Renal pelvis (tissue), 4 donors: ENCODE data around the gene SMARCA4. TPM values are rescaled to one million over a fixed set of nuclear protein-coding genes. Genes with fewer than 3 reads are reported as not detected.
"Not testable (repeated sequence)": the region's sequence is repeated elsewhere in the genome, so short reads cannot be mapped to it uniquely, and the experiment has no call there.

ENCODE experiments used
- DNase-seq: peaks from one replicate; pipeline ENCODE4 v3.0.0-alpha.2; 2013
- polyA plus RNA-seq, 3 donors: library from polyadenylated mRNA; unstranded; fragments of 120-200 nt; gene quantifications; one replicate each; pipeline ENCODE4 v1.2.1, GENCODE V29; 2013; ENCODE audit not compliant: insufficient read length in 3 of 3

The SMARCA4 gene
- polyA plus RNA-seq, 3 donors = 164 to 189 (median 168) TPM

DNA sequence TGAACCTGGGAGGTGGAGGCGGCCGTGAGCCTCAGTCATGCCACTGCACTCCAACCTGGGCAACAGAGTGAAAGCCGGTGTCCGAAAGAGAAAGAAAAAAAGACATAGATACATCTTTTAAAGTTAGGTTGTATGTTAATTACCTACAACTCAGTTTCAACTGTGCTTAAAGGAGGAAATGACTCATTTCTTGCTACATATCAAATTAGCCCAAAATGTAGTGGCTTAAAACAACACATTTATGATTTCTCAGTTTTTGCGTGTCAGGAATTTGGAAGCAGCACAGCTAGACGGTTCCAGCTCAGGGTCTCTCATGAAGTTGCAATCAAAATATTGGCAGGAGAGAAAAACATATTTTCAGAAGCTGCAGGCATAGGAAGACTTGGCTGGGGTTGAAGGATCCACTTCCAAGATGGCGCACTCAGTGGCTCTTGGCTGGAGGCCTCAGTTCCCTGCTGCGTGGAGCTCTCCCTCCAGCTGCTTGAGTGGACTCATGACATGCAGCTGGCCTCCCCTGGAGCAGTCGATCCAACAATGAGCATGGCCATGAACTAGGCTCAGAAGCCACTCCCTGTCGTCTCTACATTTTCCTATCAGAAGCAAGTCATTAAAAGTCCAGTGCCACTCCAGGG lies 135.5 kb downstream of the SMARCA4 start:
- DNase-seq = no peak

DNA sequence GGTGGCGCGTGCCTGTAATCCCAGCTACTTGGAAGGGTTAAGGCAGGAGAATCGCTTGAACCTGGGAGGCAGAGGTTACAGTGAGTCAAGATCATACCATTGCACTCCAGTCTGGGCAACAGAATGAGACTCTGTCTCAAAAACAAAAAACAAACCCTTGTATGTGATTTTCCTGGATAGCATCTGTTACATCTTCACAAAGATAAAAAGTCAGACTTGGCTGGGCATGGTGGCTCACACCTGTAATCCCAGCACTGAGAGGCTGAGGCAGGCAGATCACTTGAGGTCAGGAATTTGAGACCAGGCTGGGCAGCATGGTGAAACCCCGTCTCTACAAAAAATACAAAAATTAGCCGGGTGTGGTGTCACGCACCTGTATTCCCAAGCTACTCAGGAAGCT lies 136.5 kb downstream of the SMARCA4 start:
- DNase-seq = not testable (repeated sequence)

DNA sequence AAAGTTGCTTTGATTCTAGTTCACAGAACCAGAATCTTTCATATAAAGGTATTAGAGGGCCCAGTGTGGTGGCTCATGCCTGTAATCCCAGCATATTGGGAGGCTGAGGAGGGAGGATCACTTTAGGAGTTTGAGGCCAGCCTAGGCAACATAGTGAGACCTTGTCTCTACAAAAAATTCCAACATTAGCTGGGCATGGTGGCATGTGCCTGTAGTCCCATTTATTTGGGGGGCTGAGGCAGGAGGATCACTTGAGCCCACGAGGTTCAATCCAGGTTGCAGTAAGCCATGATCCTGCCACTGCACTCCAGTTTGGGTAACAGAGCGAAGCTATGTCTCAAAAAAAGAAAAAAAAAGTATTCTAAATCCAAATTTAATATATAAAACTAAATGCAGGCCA lies 137.5 kb downstream of the SMARCA4 start:
- no peak for DNase-seq

GRCh38 chr19:11098861-11099260 lies 138.0 kb downstream of the SMARCA4 start:
- DNase-seq = no peak

GRCh38 chr19:11100049-11100448 lies 139.2 kb downstream of the SMARCA4 start:
- no peak for DNase-seq

GRCh38 chr19:11101057-11101456 lies 140.2 kb downstream of the SMARCA4 start:
- DNase-seq = no peak

GRCh38 chr19:11102944-11103343 lies 142.1 kb downstream of the SMARCA4 start:
- DNase-seq = no peak

GRCh38 chr19:11103667-11104066 lies 142.8 kb downstream of the SMARCA4 start:
- not testable (repeated sequence) for DNase-seq

DNA sequence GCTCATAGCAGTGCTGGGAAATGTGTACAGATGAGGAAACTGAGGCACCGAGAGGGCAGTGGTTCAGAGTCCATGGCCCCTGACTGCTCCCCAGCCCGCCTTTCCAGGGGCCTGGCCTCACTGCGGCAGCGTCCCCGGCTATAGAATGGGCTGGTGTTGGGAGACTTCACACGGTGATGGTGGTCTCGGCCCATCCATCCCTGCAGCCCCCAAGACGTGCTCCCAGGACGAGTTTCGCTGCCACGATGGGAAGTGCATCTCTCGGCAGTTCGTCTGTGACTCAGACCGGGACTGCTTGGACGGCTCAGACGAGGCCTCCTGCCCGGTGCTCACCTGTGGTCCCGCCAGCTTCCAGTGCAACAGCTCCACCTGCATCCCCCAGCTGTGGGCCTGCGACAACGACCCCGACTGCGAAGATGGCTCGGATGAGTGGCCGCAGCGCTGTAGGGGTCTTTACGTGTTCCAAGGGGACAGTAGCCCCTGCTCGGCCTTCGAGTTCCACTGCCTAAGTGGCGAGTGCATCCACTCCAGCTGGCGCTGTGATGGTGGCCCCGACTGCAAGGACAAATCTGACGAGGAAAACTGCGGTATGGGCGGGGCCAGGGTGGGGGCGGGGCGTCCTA lies 144.3 kb downstream of the SMARCA4 start:
- no peak for DNase-seq

- DNase-seq = peak; percentile 17
Observed at GRCh38 chr19:11106477-11106876, 145.6 kb downstream of the SMARCA4 start.

- DNase-seq = no peak
Observed at GRCh38 chr19:11108746-11109145, 147.9 kb downstream of the SMARCA4 start.

- DNase-seq = no peak
Observed at GRCh38 chr19:11111117-11111770, 150.4 kb downstream of the SMARCA4 start.

GRCh38 chr19:11111771-11112144 lies 150.9 kb downstream of the SMARCA4 start:
- no peak for DNase-seq

Other genes with a start within 250 kb of the SMARCA4 start
- gene DNM2, start 243.0 kb upstream of the SMARCA4 start, polyA plus RNA-seq = 100 to 1,000 TPM; 130 to 167 (median 158) TPM
- 10 to 100 TPM; 52.6 to 65.4 (median 64.4) TPM for gene TMED1, start 124.8 kb upstream of the SMARCA4 start, polyA plus RNA-seq
- 1 to 10 TPM; 1.7 to 2.1 (median 1.8) TPM for gene C19orf38, start 112.6 kb upstream of the SMARCA4 start, polyA plus RNA-seq
- gene CARM1, start 89.5 kb upstream of the SMARCA4 start, polyA plus RNA-seq = 10 to 100 TPM; 50.7 to 52.2 (median 51.9) TPM
- 10 to 100 TPM; 44.5 to 53.1 (median 49.5) TPM for gene YIPF2, start 32.4 kb upstream of the SMARCA4 start, polyA plus RNA-seq
- gene TIMM29, start 32.2 kb upstream of the SMARCA4 start, polyA plus RNA-seq = 10 to 100 TPM; 26.3 to 33.3 (median 31.1) TPM
- 10 to 100 TPM; 23.1 to 37.2 (median 31.6) TPM for gene LDLR, start 128.4 kb downstream of the SMARCA4 start, polyA plus RNA-seq
- 10 to 100 TPM; 15.4 to 20.5 (median 19.9) TPM for gene SPC24, start 194.8 kb downstream of the SMARCA4 start, polyA plus RNA-seq
- gene KANK2, start 236.5 kb downstream of the SMARCA4 start, polyA plus RNA-seq = 100 to 1,000 TPM; 117 to 125 (median 124) TPM